Measurements from ENCODE around the gene TRAPPC6A.

- TF ChIP-seq YY1 (IDR thresholded peaks at IDR 0.05; ENCODE audit: low read depth) = no peak
- TF ChIP-seq FOXM1 (IDR thresholded peaks at IDR 0.05; ENCODE audit: borderline replicate concordance, low read depth) = no peak
- no peak for TF ChIP-seq ZBTB7A (IDR thresholded peaks at IDR 0.05; ENCODE audit: low read depth)
- no peak for TF ChIP-seq USF1 (IDR thresholded peaks at IDR 0.05)
- no peak for TF ChIP-seq REST (IDR thresholded peaks at IDR 0.05; ENCODE audit: low read depth)
- TF ChIP-seq CREB1 (IDR thresholded peaks at IDR 0.05; ENCODE audit: low read depth) = no peak
- no peak for TF ChIP-seq EGR1 (IDR thresholded peaks at IDR 0.05)
- no peak for TF ChIP-seq RAD21 (IDR thresholded peaks at IDR 0.05; ENCODE audit: low read depth)
Measured at GRCh38 chr19:45182758-45183157, 4.7 kb upstream of the TRAPPC6A start.
